Adrenal gland (tissue), 12 donors: ENCODE data around the gene RAVER2. TPM values are rescaled to one million over a fixed set of nuclear protein-coding genes. Genes with fewer than 3 reads are reported as not detected.

Experiments
- DNase-seq, 7 donors: peaks; one replicate each; pipeline ENCODE4 v3.0.0-alpha.2; 2019 to 2020
- H3K27ac ChIP-seq, 5 donors: fragments of 200-600 bp; sonication (generic) in 4 of 5; 1 replicate in 3 of 5; 2 replicates in 2 of 5; pipeline versions ENCODE4 v1.5.1 to v1.8.0; 2016 to 2020; ENCODE audit warnings: mild to moderate bottlenecking in 1 of 5
- H3K27me3 ChIP-seq: fragments of 200-600 bp; 2 replicates; pipeline ENCODE4 v1.8.0; 2021
- H3K36me3 ChIP-seq, 2 donors: fragments of 200-600 bp; replicated peaks in 1 of 2; 1 replicate in 1 of 2; 2 replicates in 1 of 2; pipeline versions ENCODE4 v1.5.1 to v1.8.0; 2018 to 2022
- H3K4me1 ChIP-seq, 2 donors: fragments of 200-600 bp; replicated peaks in 1 of 2; 1 replicate in 1 of 2; 2 replicates in 1 of 2; pipeline versions ENCODE4 v1.5.1 to v1.8.0; 2018 to 2021
- H3K4me3 ChIP-seq, 4 donors: fragments of 200-600 bp; sonication (generic) in 3 of 4; one replicate each; pipeline ENCODE4 v1.5.1; 2016 to 2018
- H3K9me3 ChIP-seq, 3 donors: fragments of 200-600 bp; sonication (generic) in 1 of 3; replicated peaks in 1 of 3; 1 replicate in 2 of 3; 2 replicates in 1 of 3; pipeline versions ENCODE4 v1.5.1 to v1.8.0; 2016 to 2021
- CTCF ChIP-seq, 6 experiments: fragments of 450-650 bp in 4 of 6; fragments of 200-600 bp in 2 of 6; sonication (generic) in 1 of 6; IDR thresholded peaks; 1 replicate in 5 of 6; 2 replicates in 1 of 6; pipeline versions ENCODE4 v1.5.1 to v1.8.0; 2016 to 2021; ENCODE audit warnings: antibody characterized with exemption in 6 of 6, mild to moderate bottlenecking in 2 of 6, moderate library complexity in 1 of 6
- POLR2A ChIP-seq, 2 donors: fragments of 450-650 bp; IDR thresholded peaks; one replicate each; pipeline ENCODE4 v1.6.1; 2017; ENCODE audit warnings: antibody characterized with exemption in 2 of 2, mild to moderate bottlenecking in 2 of 2, moderate library complexity in 1 of 2
- WGBS, 4 donors: extraction: QIAGEN DNeasy Blood & Tissue Kit in 2 of 4; methylation state at CpG; one replicate each; pipeline versions ENCODE4 v1.1.5 to v1.1.7; 2013 to 2017; 5-methylcytosine and 5-hydroxymethylcytosine counted together
- intact Hi-C, 2 donors: fragments of 100-400 bp; cut with DNase I; formaldehyde crosslinking; loops; one replicate each; pipeline versions ENCODE4 v1.14.1 to v1.15.0; 2022 to 2023
- polyA plus RNA-seq, 3 donors: library from polyadenylated mRNA; stranded (reverse); fragments of 200-250 nt in 2 of 3; fragments of 350-450 nt in 1 of 3; fragmentation: Illumina TruSeq in 1 of 3; extraction: RNeasy Lipid Tissue Mini Kit (QIAGEN cat#74804) in 1 of 3; gene quantifications; one replicate each; pipeline ENCODE4 v1.2.3, GENCODE V29; 2013 to 2014
- total RNA-seq, 9 donors: library from RNA; depleted of rRNA in 4 of 9; stranded (reverse); fragments of >200 nt in 4 of 9; fragments of 120-200 nt in 1 of 9; fragmentation: NEBNext Ultra II Directional in 1 of 9; extraction: Animal tissue kit (Norgen Biotek cat#: 25700) in 1 of 9; gene quantifications; one replicate each; pipeline versions ENCODE4 v1.1.0 to v1.2.4, GENCODE V29; 2013 to 2023
- donor health status: healthy with polysubstance abuse.
- donor health status: Bipolar disorder and iron deficiency.
- donor health status: DM: yes; HTN: yes; CAD: no.
- donor health status: DM: no; HTN: no; CAD: no.
- donor health status: DM: no; HTN: no; CAD: no.
- donor health status: DM: yes; HTN: yes; CAD: no.

RAVER2 gene
- total and polyA plus RNA-seq, 12 donors = 7.1 to 19.0 (median 12.4) TPM

DNA sequence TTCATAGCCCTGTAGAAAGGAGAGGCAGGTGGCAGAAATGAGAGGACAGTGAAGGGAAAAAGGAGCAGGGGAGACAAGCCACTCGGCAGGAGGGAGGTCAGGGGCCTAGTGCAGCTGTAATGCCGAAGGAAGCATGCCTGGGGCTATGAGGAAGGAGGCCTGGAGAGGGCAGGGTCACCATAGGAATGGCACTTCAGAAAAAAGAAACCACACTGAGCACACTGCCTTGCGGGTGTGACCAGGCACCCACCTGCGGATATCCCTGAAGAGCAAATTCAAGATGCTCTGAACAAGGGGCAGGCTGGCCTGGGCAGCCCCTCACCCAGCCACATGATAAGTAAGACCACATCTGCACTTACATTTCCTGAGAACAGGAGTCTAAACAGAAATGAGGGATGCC lies 116.7 kb downstream of the RAVER2 start:
- intact Hi-C loops = no loop called here
- H3K4me3 ChIP-seq = no peak overlapping the region
- no peaks in the 10 kb centered on the region for H3K27me3 ChIP-seq
- peak in 2 of 7 donors; percentile 21 to 54 for DNase-seq
- WGBS, 4 donors = 62 to 82% (median 72%) methylated on average over 4 of the region's 4 CpGs
- H3K36me3 ChIP-seq = peaks cover 0 to 52% of the 10 kb centered on the region in 2 donors
- H3K9me3 ChIP-seq = no peaks in the 10 kb centered on the region
- H3K27ac ChIP-seq = no peak overlapping the region
- TF ChIP-seq POLR2A (IDR thresholded peaks at IDR 0.05) = no peak
- peak in 4 of 6 experiments; percentile 13 to 34 (median 30) for TF ChIP-seq CTCF (IDR thresholded peaks at IDR 0.05)
- H3K4me1 ChIP-seq = peaks cover 0 to 9% of the 10 kb centered on the region in 2 donors

- TF ChIP-seq CTCF (IDR thresholded peaks at IDR 0.05) (no peak), POLR2A (IDR thresholded peaks at IDR 0.05) (no peak)
- no peaks in the 10 kb centered on the region for H3K9me3 ChIP-seq
- DNase-seq = peak; percentile 45 to 82 (median 62)
- peaks cover 0 to 46% of the 10 kb centered on the region in 2 donors for H3K36me3 ChIP-seq
- WGBS, 4 donors = 70 to 77% (median 72%) methylated on average over 14 of the region's 14 CpGs
- no peak overlapping the region for H3K4me3 ChIP-seq
- H3K27me3 ChIP-seq = no peaks in the 10 kb centered on the region
- peak overlapping the region in 2 of 5 donors; percentile 35 to 51 for H3K27ac ChIP-seq
- intact Hi-C loops = no loop called here
- H3K4me1 ChIP-seq = peaks cover 0 to 9% of the 10 kb centered on the region in 2 donors
Observed at GRCh38 chr1:64864018-64864940, 119.4 kb downstream of the RAVER2 start.

DNA sequence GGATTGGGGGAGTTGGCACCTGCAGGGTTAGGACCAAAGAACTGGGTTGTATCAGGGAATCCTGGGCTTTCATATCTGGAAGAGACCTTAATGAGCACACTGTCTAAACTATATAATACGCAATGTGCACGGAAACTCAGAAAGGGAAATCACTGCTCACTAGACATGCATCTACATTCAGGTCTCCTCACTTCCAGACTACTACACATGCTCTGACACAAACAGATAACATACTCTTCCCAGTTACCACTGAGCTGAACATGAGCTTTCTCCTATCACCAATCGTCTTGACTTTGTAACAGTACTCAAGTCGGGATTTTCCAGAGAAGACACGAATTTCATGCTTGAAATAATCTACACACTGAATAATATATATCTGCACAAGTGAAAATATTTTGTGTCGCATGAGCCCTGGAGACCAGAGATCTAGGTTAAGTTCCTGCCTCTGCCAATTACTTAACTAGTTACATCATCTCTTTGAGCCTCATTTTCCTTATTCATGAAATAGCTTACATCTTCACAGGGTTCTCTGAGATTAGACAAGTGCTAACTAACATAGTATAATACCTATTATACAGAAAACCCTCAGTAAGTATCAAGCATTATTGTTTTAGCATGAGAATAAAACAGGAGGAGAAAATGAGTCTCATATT lies 120.4 kb downstream of the RAVER2 start:
- intact Hi-C loops = no loop called here
- WGBS, 4 donors = 89 to 92% (median 90%) methylated on average over 6 of the region's 6 CpGs
- H3K27ac ChIP-seq = peak overlapping the region in 1 of 5 donors; percentile 6

More for the DNA sequence above, 120.4 kb downstream of the RAVER2 start:
- no peaks in the 10 kb centered on the region for H3K27me3 ChIP-seq
- TF ChIP-seq POLR2A (IDR thresholded peaks at IDR 0.05) = no peak
- TF ChIP-seq CTCF (IDR thresholded peaks at IDR 0.05) = no peak
- H3K36me3 ChIP-seq = peaks cover 0 to 39% of the 10 kb centered on the region in 2 donors
- H3K4me3 ChIP-seq = no peak overlapping the region
- no peaks in the 10 kb centered on the region for H3K9me3 ChIP-seq
- peaks cover 0 to 9% of the 10 kb centered on the region in 2 donors for H3K4me1 ChIP-seq
- no peak for DNase-seq
